Tibial nerve (tissue), 4 donors: ENCODE data around the gene GNG14. TPM values are rescaled to one million over a fixed set of nuclear protein-coding genes. Genes with fewer than 3 reads are reported as not detected.

Experiments used
- DNase-seq, 2 donors: peaks; one replicate each; pipeline ENCODE4 v3.0.0-alpha.2; 2019; ENCODE audit warnings: low spot score in 2 of 2
- H3K27ac ChIP-seq, 4 donors: fragments of 200-600 bp; sonication (generic) in 3 of 4; one replicate each; pipeline ENCODE4 v1.5.1; 2017 to 2019; ENCODE audit warnings: mild to moderate bottlenecking in 1 of 4
- H3K27me3 ChIP-seq, 2 donors: fragments of 200-600 bp; sonication (generic) in 1 of 2; one replicate each; pipeline versions ENCODE4 v1.5.1 to v1.6.0; 2017 to 2019
- H3K36me3 ChIP-seq, 3 donors: fragments of 200-600 bp; sonication (generic); one replicate each; pipeline ENCODE4 v1.5.1; 2018 to 2019
- H3K4me1 ChIP-seq, 4 donors: fragments of 200-600 bp; sonication (generic) in 3 of 4; one replicate each; pipeline ENCODE4 v1.5.1; 2017 to 2019
- H3K4me3 ChIP-seq, 4 donors: fragments of 200-600 bp; sonication (generic) in 3 of 4; one replicate each; pipeline ENCODE4 v1.5.1; 2017 to 2019; ENCODE audit warnings: mild to moderate bottlenecking in 1 of 4, moderate library complexity in 1 of 4
- H3K9me3 ChIP-seq, 4 donors: fragments of 200-600 bp; sonication (generic) in 3 of 4; one replicate each; pipeline ENCODE4 v1.5.1; 2017 to 2019
- EP300 ChIP-seq, 2 donors: sonication (generic); formaldehyde crosslinking; IDR thresholded peaks; one replicate each; pipeline ENCODE4 v1.6.1; 2017; ENCODE audit warnings: antibody characterized with exemption in 2 of 2, mild to moderate bottlenecking in 1 of 2
- POLR2A ChIP-seq, 2 donors: fragments of 450-650 bp; IDR thresholded peaks; one replicate each; pipeline ENCODE4 v1.6.1; 2017; ENCODE audit warnings: antibody characterized with exemption in 2 of 2, mild to moderate bottlenecking in 2 of 2, moderate library complexity in 2 of 2
- WGBS, 2 donors: methylation state at CpG; one replicate each; pipeline ENCODE4 v1.1.5; 2018; 5-methylcytosine and 5-hydroxymethylcytosine counted together
- total RNA-seq, 4 donors: library from RNA; depleted of rRNA; stranded (reverse); fragments of >200 nt; gene quantifications; one replicate each; pipeline ENCODE4 v1.1.0, GENCODE V29; 2016
- TF ChIP-seq, protein P1 (sequence below), 5 experiments: fragments of 200-600 bp in 3 of 5; fragments of 450-650 bp in 2 of 5; sonication (generic) in 3 of 5; IDR thresholded peaks; one replicate each; pipeline ENCODE4 v1.5.1; 2016 to 2019; ENCODE audit warnings: antibody characterized with exemption in 5 of 5, mild to moderate bottlenecking in 3 of 5, moderate library complexity in 2 of 5

GNG14 gene
- total RNA-seq, 4 donors from 2014 or later = not detected

DNA sequence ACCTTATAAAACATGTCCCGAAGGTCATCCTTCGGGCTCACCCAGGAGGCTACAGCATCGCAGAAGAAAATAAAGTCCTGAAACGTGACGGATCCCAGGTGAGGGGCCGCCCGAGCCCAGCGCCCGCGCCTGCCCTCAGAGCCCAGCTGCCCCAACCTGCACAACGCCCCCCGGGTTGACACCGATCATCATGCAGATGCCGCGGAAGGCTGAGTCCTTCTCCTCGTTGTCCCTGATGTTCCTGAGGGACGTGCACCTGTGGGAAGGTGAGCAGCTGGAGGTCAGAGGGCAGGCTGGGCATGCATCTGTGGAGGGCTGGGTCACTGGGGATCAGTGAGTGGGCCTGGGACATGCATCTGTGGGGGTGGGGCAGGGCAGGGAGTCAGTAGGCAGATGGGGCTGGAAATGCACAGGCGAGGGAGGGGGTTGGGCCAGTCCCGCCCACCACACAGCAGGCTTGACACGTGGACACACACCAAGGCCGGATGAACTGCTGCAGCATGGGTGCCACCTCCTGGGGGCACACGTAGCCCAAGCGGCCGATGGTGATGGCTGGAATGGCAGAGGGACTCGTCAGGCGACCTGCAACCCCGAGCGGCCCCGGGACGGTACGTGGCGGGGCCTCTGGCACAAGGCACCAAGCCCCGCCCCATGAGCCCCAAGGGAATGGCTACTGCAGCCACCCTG is 13.9 kb downstream of the GNG14 start:
- no peak for DNase-seq
- Histone ChIP-seq H3K27ac (no peak overlapping the region), H3K9me3 (no peaks in the 10 kb centered on the region), H3K36me3 (peaks cover 0 to 84% (median 38%) of the 10 kb centered on the region in 3 donors), H3K4me1 (peaks cover 0 to 6% (median 3%) of the 10 kb centered on the region in 4 donors), H3K4me3 (no peak overlapping the region), H3K27me3 (no peaks in the 10 kb centered on the region)
- WGBS, 2 donors = 85 to 86% methylated on average over 33 of the region's 33 CpGs
- TF ChIP-seq EP300 (IDR thresholded peaks at IDR 0.05) (no peak), POLR2A (IDR thresholded peaks at IDR 0.05) (no peak)
- TF ChIP-seq, protein P1, sequence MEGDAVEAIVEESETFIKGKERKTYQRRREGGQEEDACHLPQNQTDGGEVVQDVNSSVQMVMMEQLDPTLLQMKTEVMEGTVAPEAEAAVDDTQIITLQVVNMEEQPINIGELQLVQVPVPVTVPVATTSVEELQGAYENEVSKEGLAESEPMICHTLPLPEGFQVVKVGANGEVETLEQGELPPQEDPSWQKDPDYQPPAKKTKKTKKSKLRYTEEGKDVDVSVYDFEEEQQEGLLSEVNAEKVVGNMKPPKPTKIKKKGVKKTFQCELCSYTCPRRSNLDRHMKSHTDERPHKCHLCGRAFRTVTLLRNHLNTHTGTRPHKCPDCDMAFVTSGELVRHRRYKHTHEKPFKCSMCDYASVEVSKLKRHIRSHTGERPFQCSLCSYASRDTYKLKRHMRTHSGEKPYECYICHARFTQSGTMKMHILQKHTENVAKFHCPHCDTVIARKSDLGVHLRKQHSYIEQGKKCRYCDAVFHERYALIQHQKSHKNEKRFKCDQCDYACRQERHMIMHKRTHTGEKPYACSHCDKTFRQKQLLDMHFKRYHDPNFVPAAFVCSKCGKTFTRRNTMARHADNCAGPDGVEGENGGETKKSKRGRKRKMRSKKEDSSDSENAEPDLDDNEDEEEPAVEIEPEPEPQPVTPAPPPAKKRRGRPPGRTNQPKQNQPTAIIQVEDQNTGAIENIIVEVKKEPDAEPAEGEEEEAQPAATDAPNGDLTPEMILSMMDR (IDR thresholded peaks at IDR 0.05) = no peak

DNA sequence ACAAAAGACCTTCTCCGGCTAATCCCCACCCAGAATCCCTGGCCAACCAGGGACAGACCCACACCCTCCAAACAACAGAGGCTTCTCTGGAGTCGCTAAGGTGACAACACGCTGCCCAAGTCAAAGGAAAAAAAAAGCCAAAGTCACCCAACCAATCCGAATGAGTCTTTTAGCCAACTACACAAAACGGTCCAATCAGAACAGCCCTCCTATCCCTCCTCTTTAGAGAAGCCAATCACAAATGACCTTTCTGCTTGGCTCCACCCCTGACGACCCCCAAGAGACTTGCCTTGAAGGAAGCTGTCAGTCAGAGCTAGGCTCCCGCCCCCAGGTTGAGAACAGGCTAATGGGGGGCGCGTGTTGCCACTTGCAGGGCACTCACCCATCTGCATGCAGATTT is 15.2 kb downstream of the GNG14 start:
- no peak for TF ChIP-seq EP300 (IDR thresholded peaks at IDR 0.05)
- TF ChIP-seq, protein P1 (IDR thresholded peaks at IDR 0.05) = no peak
- TF ChIP-seq POLR2A (IDR thresholded peaks at IDR 0.05) = no peak
- WGBS, 2 donors = 55 to 64% methylated on average over 9 of the region's 9 CpGs

DNA sequence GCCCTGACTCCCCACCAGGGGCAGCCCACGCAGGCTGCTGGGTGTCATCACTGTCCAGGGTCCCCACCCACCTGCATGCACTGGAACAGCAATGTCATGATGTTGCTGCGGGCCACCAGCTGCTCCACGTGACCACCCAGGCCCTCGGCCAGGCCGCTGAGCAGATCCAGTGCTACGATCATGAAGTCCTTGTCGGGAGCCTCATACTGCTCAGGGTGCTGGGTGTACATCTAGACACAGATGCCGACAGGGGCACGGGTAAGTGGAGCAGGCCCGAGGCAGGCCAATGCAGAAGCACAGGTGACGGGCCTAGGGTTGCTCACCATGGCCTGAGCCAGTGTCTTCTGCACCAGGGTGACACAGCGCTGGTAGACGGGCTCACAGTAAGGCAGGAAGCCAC is 17.4 kb downstream of the GNG14 start:
- DNase-seq = no peak
- no peaks in the 10 kb centered on the region for H3K4me1 ChIP-seq
- no peaks in the 10 kb centered on the region for H3K27me3 ChIP-seq
- no peak overlapping the region for H3K27ac ChIP-seq
- no peaks in the 10 kb centered on the region for H3K9me3 ChIP-seq
- WGBS, 2 donors = 97% methylated on average over 7 to 12 of the region's 13 CpGs
- peaks cover 0 to 100% (median 39%) of the 10 kb centered on the region in 3 donors for H3K36me3 ChIP-seq
- H3K4me3 ChIP-seq = no peak overlapping the region
- no peak for TF ChIP-seq EP300 (IDR thresholded peaks at IDR 0.05)
- no peak for TF ChIP-seq POLR2A (IDR thresholded peaks at IDR 0.05)

More for the DNA sequence above, 15.2 kb downstream of the GNG14 start:
- no peak for DNase-seq
- Histone ChIP-seq H3K4me1 (no peaks in the 10 kb centered on the region), H3K9me3 (no peaks in the 10 kb centered on the region), H3K4me3 (no peak overlapping the region), H3K27me3 (no peaks in the 10 kb centered on the region), H3K27ac (no peak overlapping the region), H3K36me3 (peaks cover 0 to 97% (median 39%) of the 10 kb centered on the region in 3 donors)

DNA sequence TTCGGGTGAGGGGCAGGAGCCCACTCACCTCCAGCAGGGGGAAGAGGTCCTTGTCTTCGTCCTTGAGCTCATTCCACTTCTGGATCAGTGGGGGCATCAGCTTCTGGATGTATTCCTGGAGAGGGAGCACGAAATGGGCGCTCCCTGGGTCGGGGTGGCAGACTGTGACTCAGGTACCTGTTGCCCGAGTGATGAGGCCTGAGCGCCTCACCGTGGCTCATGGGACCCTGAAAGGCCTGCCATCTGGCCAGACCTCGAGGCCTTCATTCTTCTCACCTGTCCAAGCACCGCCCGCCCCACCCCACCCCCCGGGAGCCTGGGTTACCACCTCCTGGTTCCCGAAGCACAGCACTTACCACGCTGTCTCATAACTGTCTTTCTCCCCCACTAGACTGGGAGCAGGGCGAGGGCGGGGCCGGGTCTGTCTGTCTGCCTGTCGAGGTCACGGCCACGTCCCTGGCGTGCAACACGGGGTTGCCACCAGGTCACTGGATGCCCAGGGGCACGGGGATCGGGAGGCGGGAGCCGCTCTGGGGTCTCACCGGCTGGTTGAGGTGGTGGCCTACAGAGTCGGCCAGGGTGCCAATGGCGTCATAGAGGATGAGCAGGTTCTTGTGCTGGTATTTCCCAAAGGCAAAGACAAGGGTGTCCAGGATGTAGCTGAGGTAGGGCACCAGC is 18.0 kb downstream of the GNG14 start:
- H3K27ac ChIP-seq = no peak overlapping the region
- no peaks in the 10 kb centered on the region for H3K4me1 ChIP-seq
- H3K4me3 ChIP-seq = no peak overlapping the region
- WGBS, 2 donors = 91% methylated on average over 25 to 29 of the region's 29 CpGs
- no peak for TF ChIP-seq EP300 (IDR thresholded peaks at IDR 0.05)
- no peak for TF ChIP-seq POLR2A (IDR thresholded peaks at IDR 0.05)
- no peaks in the 10 kb centered on the region for H3K9me3 ChIP-seq
- H3K36me3 ChIP-seq = peaks cover 0 to 100% (median 41%) of the 10 kb centered on the region in 3 donors
- H3K27me3 ChIP-seq = no peaks in the 10 kb centered on the region
- no peak for DNase-seq

DNA sequence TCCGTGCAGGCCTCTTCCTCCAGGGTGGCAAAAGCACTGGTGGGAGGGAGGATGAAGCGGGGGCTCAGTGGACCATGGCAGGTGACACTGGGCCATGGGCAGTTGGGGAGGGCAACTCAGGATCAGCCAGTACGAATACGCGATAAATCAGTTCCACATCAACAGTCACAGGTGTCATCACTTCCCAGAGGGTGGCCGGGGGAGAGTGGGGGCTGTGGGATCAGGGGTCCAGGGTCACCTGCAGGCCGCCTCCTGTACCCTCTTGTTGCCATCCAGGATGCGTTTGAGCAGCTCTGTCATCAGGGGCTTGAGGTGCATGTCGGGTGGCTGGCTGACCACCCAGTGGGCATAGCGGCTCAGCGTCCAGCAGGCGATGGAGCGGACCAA is 18.5 kb downstream of the GNG14 start:
- Histone ChIP-seq H3K36me3 (peaks cover 0 to 100% (median 41%) of the 10 kb centered on the region in 3 donors), H3K9me3 (no peaks in the 10 kb centered on the region), H3K4me1 (no peaks in the 10 kb centered on the region), H3K4me3 (no peak overlapping the region), H3K27me3 (no peaks in the 10 kb centered on the region), H3K27ac (no peak overlapping the region)
- DNase-seq = no peak
- TF ChIP-seq EP300 (IDR thresholded peaks at IDR 0.05) = no peak
- TF ChIP-seq POLR2A (IDR thresholded peaks at IDR 0.05) = no peak
- TF ChIP-seq, protein P1 (IDR thresholded peaks at IDR 0.05) = no peak
- 87 to 91% methylated on average over 13 of the region's 13 CpGs for WGBS, 2 donors

DNA sequence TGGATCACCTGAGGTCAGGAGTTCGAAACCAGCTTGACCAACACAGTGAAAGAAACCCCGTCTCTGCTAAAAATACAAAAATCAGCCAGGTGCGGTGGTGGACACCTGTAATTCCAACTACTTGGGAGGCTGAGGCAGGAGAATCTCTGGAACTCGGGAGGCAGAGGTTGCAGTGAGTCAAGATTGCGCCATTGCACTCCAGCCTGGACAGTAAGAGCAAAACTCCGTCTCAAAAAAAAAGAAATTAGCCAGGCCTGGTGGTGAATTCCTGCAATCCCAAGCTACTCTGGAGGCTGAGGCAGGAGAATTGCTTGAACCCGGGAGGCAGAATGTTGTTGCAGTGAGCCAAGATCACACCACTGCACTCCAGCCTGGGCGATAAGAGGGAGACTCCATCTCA is 20.8 kb downstream of the GNG14 start:
- H3K4me1 ChIP-seq = no peaks in the 10 kb centered on the region
- H3K27ac ChIP-seq = no peak overlapping the region
- no peak for DNase-seq
- no peaks in the 10 kb centered on the region for H3K27me3 ChIP-seq
- H3K9me3 ChIP-seq = no peaks in the 10 kb centered on the region
- no peak overlapping the region for H3K4me3 ChIP-seq
- TF ChIP-seq EP300 (IDR thresholded peaks at IDR 0.05) = no peak
- TF ChIP-seq, protein P1 (IDR thresholded peaks at IDR 0.05) = no peak
- TF ChIP-seq POLR2A (IDR thresholded peaks at IDR 0.05) = no peak
- 93 to 98% methylated on average over 8 of the region's 8 CpGs for WGBS, 2 donors
- peaks cover 0 to 97% (median 42%) of the 10 kb centered on the region in 3 donors for H3K36me3 ChIP-seq
